Measurements from ENCODE around the gene CT45A5. TPM values are rescaled to one million over a fixed set of nuclear protein-coding genes. Genes with fewer than 3 reads are reported as not detected.
"Not testable (repeated sequence)": the region's sequence is repeated elsewhere in the genome, so short reads cannot be mapped to it uniquely, and the experiment has no call there.

Gene CT45A5, protein sequence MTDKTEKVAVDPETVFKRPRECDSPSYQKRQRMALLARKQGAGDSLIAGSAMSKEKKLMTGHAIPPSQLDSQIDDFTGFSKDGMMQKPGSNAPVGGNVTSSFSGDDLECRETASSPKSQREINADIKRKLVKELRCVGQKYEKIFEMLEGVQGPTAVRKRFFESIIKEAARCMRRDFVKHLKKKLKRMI
- not detected for total RNA-seq
- long read RNA-seq = 0 reads

DNA sequence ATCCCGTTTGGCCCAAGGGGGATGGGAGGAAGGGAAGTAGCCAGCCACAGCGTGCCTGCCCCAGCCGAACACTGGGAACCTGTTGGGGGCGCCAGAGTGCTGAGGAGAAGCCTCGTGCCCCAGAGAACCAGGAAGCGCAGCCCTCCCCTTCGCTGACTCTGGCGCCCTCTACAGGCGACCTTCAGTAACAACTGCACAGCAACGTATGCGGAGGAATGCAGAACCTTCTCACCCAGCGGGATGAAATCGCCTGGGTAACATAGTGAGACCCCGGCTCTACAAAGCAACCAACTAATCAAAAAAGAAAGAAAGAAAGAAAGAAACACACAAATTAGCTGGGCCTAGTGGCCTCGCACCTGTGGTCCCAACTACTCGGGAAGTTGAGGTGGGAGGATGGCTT, at the start of gene CT45A5:
TSS of gene CT45A5 (minus strand) at position 101 of the 400 bp plus-strand sequence. CDS start 3,774 bp downstream, outside the sequence.
- DNase-seq; intact Hi-C loops (cut with micrococcal nuclease); ATAC-seq: not testable (repeated sequence)

GRCh38 chrX:135819912-135820311, 34.6 kb upstream of the CT45A5 start, which contains the start of gene CT45A2:
Gene CT45A2, minus strand, starts transcription at chrX:135820012. Its CDS starts 3,747 bp downstream, at chrX:135816265.
- ATAC-seq; intact Hi-C loops (cut with micrococcal nuclease); DNase-seq: not testable (repeated sequence)

DNA sequence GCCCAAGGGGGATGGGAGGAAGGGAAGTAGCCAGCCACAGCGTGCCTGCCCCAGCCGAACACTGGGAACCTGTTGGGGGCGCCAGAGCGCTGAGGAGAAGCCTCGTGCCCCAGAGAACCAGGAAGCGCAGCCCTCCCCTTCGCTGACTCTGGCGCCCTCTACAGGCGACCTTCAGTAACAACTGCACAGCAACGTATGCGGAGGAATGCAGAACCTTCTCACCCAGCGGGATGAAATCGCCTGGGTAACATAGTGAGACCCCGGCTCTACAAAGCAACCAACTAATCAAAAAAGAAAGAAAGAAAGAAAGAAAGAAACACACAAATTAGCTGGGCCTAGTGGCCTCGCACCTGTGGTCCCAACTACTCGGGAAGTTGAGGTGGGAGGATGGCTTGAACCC, 17.4 kb upstream of the CT45A5 start, which contains the start of gene CT45A6:
TSS of gene CT45A6 (minus strand) at position 101 of the 400 bp plus-strand sequence. CDS start 3,794 bp downstream, outside the sequence.
- DNase-seq; intact Hi-C loops (cut with micrococcal nuclease); ATAC-seq: not testable (repeated sequence)

- intact Hi-C loops (cut with micrococcal nuclease); ATAC-seq; DNase-seq: not testable (repeated sequence)
Measured at GRCh38 chrX:135768091-135768490, 17.2 kb downstream of the CT45A5 start, which contains the start of gene CT45A3. Gene CT45A3, minus strand, starts transcription at chrX:135768191. Its CDS starts 3,747 bp downstream, at chrX:135764444.

DNA sequence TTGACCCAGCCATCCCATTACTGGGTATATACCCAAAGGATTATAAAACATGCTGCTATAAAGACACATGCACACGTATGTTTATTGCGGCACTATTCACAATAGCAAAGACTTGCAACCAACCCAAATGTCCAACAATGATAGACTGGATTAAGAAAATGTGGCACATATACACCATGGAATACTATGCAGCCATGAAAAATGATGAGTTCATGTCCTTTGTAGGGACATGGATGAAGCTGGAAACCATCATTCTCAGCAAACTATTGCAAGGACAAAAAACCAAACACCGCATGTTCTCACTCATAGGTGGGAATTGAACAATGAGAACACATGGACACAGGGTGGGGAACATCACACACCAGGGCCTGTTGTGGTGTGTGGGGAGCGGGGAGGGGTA, 40.6 kb downstream of the CT45A5 start:
- DNase-seq; intact Hi-C loops (cut with micrococcal nuclease); ATAC-seq: not testable (repeated sequence)

DNA sequence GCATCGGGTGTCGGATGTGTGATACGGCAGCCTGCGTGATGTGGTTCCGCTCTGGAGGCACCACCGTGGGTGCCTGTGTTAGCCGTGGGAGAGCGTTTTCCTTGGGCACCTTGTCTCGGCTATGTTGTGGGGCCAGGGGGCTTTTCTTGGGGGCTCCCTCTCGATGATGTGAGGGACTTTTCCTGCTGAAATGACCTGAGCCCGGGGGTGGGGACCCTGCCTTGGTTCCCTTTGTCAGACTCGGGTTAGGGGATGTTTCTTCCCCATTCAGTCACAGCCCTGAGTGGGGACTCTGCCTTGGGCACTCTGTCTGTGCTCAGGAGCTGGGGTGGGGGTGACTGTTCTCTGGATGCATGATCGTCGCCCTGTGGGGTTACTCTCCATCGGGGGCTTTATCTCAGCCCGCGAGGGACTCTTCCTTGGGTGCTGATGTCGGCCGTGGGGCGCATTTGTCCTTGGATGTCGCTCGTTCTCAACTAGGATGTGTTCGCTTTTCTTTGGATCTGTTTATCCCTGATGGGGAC, 44.0 kb downstream of the CT45A5 start:
- intact Hi-C loops (cut with micrococcal nuclease) = no loop called here
- DNase-seq (no peak), ATAC-seq (no peak)

- no peak for ATAC-seq
- intact Hi-C loops (cut with micrococcal nuclease) = no loop called here
Measured at GRCh38 chrX:135740681-135741149, 44.6 kb downstream of the CT45A5 start.

GRCh38 chrX:135737366-135738071, 47.8 kb downstream of the CT45A5 start:
- ATAC-seq = no peak
- DNase-seq = no peak
- intact Hi-C loops (cut with micrococcal nuclease) = no loop called here

More at GRCh38 chrX:135740681-135741149, 44.6 kb downstream of the CT45A5 start:
- no peak for DNase-seq

GRCh38 chrX:135734666-135735065, 50.6 kb downstream of the CT45A5 start:
- ATAC-seq; DNase-seq; intact Hi-C loops (cut with micrococcal nuclease): not testable (repeated sequence)

Other genes starting within 250 kb of the CT45A5 start
- not detected for gene CT45A1, start 71.9 kb downstream of the CT45A5 start, total RNA-seq
- gene CT45A3, start 17.3 kb downstream of the CT45A5 start, total RNA-seq = not detected
- gene CT45A6, start 17.3 kb upstream of the CT45A5 start, total RNA-seq = not detected
- not detected for gene CT45A2, start 34.5 kb upstream of the CT45A5 start, total RNA-seq
- not detected for gene CT45A7, start 51.8 kb upstream of the CT45A5 start, total RNA-seq
- not detected for gene CT45A8, start 69.0 kb upstream of the CT45A5 start, total RNA-seq
- not detected for gene CT45A9, start 86.3 kb upstream of the CT45A5 start, total RNA-seq
- not detected for gene CT45A10, start 107.9 kb upstream of the CT45A5 start, total RNA-seq
- gene SAGE1, start 108.2 kb upstream of the CT45A5 start, total RNA-seq = not detected
- gene MMGT1, start 188.5 kb upstream of the CT45A5 start, total RNA-seq = 24.7 TPM
- 17.3 TPM for gene SLC9A6, start 199.9 kb upstream of the CT45A5 start, total RNA-seq

Measured in left ventricle myocardium superior (tissue), 1 donor.